ENCODE measurements around the gene CD81. TPM values are rescaled to one million over a fixed set of nuclear protein-coding genes. Genes with fewer than 3 reads are reported as not detected.

CD81 gene
- total and polyA plus RNA-seq, 8 donors, result 595 to 754 (median 652) TPM

DNA sequence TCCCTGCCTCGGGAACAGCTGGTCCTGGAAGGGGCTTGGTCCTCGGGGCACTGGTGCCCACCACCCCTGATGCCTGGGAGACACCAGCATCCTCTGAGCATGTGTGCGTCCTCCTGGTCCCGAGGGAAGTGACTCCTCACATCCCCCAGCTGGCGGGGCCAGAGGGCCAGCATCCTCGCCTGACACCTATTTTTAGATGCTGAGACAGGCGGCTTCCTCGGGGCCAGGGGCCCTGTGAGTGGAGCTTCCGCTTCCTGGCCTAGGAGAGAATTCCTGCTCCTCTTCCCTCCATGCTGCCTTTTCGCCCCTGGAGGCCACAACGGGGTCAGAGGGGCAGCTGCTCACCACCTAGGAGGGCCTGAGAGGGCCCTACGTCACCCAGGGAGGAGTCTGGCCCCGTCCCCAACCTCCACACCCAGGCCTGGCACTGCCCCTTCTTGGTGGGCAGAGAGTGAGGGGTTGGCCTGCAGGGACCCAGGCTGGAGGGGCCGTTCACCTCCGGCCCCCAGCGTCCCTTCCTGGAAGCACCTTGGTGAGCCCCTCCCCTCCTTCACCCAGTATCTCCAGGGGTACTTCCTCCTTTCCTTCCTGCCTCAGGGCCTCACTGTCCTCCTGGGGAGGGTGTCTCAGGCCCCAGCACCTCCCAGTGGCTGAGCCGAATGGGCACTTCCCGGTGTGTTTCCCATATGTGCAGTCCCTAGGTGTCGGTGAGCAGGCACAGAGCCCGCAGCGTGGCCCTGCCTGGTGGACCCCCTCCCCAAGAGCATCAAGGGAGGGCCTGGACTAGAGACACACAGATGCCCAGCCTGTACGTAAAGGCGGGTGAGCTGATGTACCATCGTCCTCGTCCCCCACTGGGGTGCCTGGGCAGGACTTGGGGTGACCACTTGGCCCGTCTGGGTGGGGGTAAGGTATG lies 6.1 kb downstream of the CD81 start:
- H3K27ac ChIP-seq, result peak overlapping the region; percentile 87 to 94
- TF ChIP-seq, protein P1, sequence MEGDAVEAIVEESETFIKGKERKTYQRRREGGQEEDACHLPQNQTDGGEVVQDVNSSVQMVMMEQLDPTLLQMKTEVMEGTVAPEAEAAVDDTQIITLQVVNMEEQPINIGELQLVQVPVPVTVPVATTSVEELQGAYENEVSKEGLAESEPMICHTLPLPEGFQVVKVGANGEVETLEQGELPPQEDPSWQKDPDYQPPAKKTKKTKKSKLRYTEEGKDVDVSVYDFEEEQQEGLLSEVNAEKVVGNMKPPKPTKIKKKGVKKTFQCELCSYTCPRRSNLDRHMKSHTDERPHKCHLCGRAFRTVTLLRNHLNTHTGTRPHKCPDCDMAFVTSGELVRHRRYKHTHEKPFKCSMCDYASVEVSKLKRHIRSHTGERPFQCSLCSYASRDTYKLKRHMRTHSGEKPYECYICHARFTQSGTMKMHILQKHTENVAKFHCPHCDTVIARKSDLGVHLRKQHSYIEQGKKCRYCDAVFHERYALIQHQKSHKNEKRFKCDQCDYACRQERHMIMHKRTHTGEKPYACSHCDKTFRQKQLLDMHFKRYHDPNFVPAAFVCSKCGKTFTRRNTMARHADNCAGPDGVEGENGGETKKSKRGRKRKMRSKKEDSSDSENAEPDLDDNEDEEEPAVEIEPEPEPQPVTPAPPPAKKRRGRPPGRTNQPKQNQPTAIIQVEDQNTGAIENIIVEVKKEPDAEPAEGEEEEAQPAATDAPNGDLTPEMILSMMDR (IDR thresholded peaks at IDR 0.05), result no peak
- peaks cover 54 to 91% of the 10 kb centered on the region in 2 donors for H3K4me1 ChIP-seq
- ATAC-seq (peak; percentile 1), DNase-seq (peak in 2 of 4 donors; percentile 60 to 81)
- no peaks in the 10 kb centered on the region for H3K9me3 ChIP-seq
- H3K4me3 ChIP-seq, result peak overlapping the region in 1 of 2 donors; percentile 18
- peaks cover 0 to 11% of the 10 kb centered on the region in 2 donors for H3K36me3 ChIP-seq
- intact Hi-C loops (cut with DNase I), result no loop called here
- peaks cover 0 to 3% of the 10 kb centered on the region in 2 donors for H3K27me3 ChIP-seq

DNA sequence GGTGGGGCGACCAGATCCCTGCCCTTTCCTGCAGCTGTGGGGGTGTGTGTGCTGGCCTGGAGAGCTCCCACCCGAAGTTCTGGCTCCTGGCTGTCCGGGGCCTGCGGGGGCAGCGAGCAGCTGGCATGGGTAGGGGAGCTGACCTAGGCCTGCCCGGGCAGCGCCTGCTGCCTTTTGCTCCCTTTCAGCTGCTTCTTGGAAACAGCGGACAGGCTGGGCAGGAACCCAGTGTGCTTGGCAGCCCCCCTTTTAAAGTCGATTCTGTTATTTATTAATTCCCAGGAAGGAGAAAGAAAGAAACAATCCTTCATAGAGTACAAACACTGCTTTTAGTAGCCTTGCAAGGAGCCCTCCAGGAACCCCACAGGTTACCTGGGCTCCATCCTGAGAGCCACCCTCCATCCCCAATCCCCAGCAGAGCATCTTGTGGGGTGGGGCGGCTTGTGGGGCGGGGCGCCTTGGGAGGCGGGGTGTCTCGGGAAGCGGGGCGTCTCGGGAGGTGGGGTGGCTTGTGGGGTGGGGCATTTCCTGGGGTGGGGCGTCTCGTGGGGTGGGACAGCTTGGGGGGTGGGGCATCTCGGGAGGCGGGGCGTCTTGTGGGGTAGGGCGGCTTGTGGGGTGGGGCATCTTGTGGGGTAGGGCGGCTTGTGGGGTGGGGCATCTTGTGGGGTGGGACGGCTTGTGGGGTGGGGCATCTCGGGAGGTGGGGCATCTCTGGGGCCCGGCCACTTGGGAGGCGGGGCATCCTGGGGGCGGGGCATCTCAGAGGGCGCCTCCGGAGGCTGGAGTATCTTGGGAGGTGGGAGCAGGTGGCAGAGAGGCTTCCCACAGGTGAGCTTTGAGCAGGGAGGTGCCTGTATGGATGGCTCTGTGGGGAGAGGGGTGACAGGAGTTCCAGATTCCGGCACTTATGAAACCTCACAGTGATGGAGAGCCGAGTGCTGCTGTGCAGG lies 7.0 kb downstream of the CD81 start:
- TF ChIP-seq, protein P1 (IDR thresholded peaks at IDR 0.05), result no peak
- peaks cover 0 to 11% of the 10 kb centered on the region in 2 donors for H3K36me3 ChIP-seq
- H3K27ac ChIP-seq, result peak overlapping the region; percentile 87 to 94
- ATAC-seq (no peak), DNase-seq (peak in 1 of 4 donors; percentile 76)
- peaks cover 64 to 96% of the 10 kb centered on the region in 2 donors for H3K4me1 ChIP-seq
- H3K4me3 ChIP-seq, result no peak overlapping the region
- intact Hi-C loops (cut with DNase I), result no loop called here
- no peaks in the 10 kb centered on the region for H3K9me3 ChIP-seq
- no peaks in the 10 kb centered on the region for H3K27me3 ChIP-seq

DNA sequence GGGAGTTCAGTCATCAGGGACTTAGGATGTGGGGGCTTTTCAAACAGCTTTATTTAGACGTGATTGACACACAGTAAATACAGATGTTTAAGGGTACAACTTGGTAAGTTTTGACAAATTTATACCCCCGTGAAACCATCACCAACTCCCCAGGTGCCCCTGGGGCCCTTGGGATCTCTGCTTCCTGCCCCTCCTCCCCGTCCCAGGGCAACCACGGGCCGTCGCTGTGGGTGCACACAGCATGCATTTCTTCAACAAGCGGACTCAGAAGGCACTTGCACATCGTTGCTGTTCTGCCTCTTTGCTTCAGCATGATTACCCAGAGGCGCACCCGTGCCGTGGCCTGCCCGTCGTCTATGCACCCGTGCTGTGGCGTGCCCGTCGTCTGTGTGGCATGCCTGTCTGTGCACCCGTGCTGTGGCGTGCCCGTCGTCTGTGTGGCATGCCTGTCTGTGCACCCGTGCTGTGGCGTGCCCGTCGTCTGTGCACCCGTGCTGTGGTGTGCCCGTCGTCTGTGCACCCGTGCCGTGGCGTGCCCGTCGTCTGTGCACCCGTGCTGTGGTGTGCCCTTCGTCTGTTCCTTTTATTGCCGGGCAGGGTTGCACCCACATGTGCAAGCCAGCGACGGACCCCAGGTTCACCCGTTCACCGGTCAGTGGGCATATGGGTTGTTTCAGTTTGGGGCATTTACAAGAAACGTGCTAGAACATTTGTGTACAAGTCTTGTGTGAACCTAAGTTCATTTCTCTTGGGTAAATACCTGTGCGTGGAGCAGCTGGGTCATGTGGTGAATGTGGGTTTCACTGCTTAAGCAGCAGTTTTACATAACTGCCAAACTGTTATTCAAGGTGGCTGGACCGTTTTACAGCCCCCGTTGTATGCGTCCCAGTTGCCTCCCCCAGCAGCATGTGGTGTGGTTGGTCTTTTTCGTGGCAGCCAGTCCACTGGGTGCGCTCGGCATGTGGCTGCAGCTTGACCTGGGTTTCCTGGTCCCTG lies 8.3 kb downstream of the CD81 start:
- H3K4me3 ChIP-seq, result no peak overlapping the region
- no peaks in the 10 kb centered on the region for H3K27me3 ChIP-seq
- TF ChIP-seq, protein P1 (IDR thresholded peaks at IDR 0.05), result no peak
- H3K4me1 ChIP-seq, result peaks cover 65 to 97% of the 10 kb centered on the region in 2 donors
- ATAC-seq, result no peak
- DNase-seq, result peak in 1 of 4 donors; percentile 75
- H3K36me3 ChIP-seq, result peaks cover 0 to 16% of the 10 kb centered on the region in 2 donors
- intact Hi-C loops (cut with DNase I), result no loop called here
- no peaks in the 10 kb centered on the region for H3K9me3 ChIP-seq
- H3K27ac ChIP-seq, result peak overlapping the region in 1 of 2 donors; percentile 28

DNA sequence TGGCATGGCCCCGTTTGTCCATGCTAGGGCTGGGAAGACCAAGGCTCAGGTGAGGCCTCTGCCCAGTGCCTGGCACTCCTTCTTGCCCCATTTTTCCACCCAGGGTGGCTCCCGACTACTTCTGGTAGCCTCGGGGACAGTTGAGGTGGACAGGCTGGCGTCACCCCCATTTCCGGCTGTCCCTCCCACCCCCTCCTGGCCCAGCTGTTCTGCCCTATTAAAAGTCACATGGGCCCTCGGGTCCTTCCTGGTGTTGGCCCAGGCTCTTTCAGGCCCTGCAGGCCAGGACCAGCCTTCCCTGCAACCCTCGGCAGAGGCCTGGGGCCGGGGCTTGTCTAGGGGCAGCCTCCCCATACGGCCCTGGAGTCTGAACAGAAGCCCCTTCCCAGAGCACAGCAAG lies 9.5 kb downstream of the CD81 start:
- no peaks in the 10 kb centered on the region for H3K9me3 ChIP-seq
- peak overlapping the region in 1 of 2 donors; percentile 43 for H3K27ac ChIP-seq
- DNase-seq (peak in 1 of 4 donors; percentile 61), ATAC-seq (no peak)
- TF ChIP-seq, protein P1 (IDR thresholded peaks at IDR 0.05), result no peak
- no peak overlapping the region for H3K4me3 ChIP-seq
- intact Hi-C loops (cut with DNase I), result no loop called here
- H3K36me3 ChIP-seq, result peaks cover 0 to 27% of the 10 kb centered on the region in 2 donors
- H3K27me3 ChIP-seq, result no peaks in the 10 kb centered on the region
- peaks cover 61 to 96% of the 10 kb centered on the region in 2 donors for H3K4me1 ChIP-seq
